ENCODE data around the gene FCGR2B.
"Not testable (repeated sequence)": the region's sequence is repeated elsewhere in the genome, so short reads cannot be mapped to it uniquely, and the experiment has no call there.

The FCGR2B gene

DNA sequence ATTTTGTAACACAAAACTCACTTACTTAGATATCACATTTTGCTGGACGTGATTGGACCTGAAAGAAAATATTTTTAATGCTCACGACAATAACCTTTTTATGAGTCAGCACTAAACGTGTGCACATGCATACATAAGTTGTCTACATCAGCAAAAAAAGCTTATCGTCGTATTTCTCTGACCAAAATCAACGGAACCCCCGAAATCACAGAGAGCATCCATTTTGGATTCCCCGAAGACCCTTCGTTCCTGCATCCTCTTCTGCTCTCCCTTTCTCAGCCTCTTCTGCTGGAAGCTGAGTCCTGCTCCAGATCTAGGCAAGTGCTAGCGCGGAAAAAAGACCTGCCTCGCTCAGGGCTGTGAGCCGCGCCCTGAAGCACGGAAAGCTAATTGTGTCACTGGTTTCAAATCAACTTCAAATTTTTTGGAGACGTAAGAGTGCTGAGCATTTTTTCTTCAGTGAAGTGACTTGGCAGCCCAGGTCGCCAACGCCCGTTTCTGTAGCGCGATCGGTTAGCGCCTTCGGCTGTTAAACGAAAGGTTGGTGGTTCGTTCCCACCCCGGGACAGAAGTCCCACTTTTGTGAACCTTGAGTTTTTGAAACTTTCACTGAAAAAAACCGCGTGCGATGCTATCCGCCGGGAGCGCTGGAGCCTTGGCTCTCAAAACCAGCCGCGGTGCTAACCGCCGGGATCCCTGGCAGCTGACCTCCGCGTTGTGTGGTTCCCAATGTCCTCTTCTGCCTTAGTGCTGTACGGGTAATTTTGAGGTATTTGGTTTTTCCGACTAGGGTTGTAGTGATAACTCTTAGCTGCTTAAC, 41.6 kb upstream of the FCGR2B start:
- not testable (repeated sequence) for H3K4me1 ChIP-seq (ENCODE audit: control insufficient read depth in 2 of 2, insufficient read depth in 1 of 2, low read depth in 1 of 2, low read length in 2 of 2); H3K27ac ChIP-seq (replicated peaks; ENCODE audit: low read length); H2BK5ac ChIP-seq (ENCODE audit: low read length); H2BK120ac ChIP-seq (ENCODE audit: low read depth, low read length); H3K9ac ChIP-seq (ENCODE audit: low read depth, low read length, poor library complexity); H3K4ac ChIP-seq (ENCODE audit: low read length); H3K23ac ChIP-seq (ENCODE audit: low read depth, low read length, poor library complexity); H2BK15ac ChIP-seq (ENCODE audit: low read length); H4K8ac ChIP-seq (ENCODE audit: low read depth, low read length); H2BK12ac ChIP-seq (ENCODE audit: low read length); H4K91ac ChIP-seq (ENCODE audit: low read depth, low read length, poor library complexity); H3K79me1 ChIP-seq (ENCODE audit: low read depth, low read length); H3K14ac ChIP-seq (ENCODE audit: low read length); H3K36me3 ChIP-seq (replicated peaks in 1 of 2; ENCODE audit: control insufficient read depth in 2 of 2, insufficient read depth in 2 of 2, low read length in 2 of 2); H3K9me3 ChIP-seq (replicated peaks in 1 of 2; ENCODE audit: control insufficient read depth in 2 of 2, insufficient read depth in 1 of 2, low read depth in 1 of 2, low read length in 2 of 2); H2AK5ac ChIP-seq (ENCODE audit: low read depth, low read length)
- no CpG with 5 or more reads among the region's 41 CpGs for whole genome bisulfite sequencing, 2 donors (ENCODE audit: extremely low coverage in 2 of 2, insufficient read length in 2 of 2, insufficient replicate concordance in 1 of 2)
- peak overlapping the region; percentile 40 for H3K18ac ChIP-seq (ENCODE audit: low read length)
- peak; percentile 74 for DNase-seq (ENCODE audit: low spot score)
- H3K4me2 ChIP-seq (ENCODE audit: insufficient read depth, low read length, poor library complexity, severe bottlenecking) = peak overlapping the region; percentile 77
- H3K27me3 ChIP-seq (ENCODE audit: control insufficient read depth in 3 of 3, insufficient read depth in 3 of 3, low read depth in 1 of 3, low read length in 3 of 3) = peaks cover 0 to 15% (median 4%) of the 10 kb centered on the region in 3 experiments
- peak overlapping the region; percentile 38 to 80 for H3K4me3 ChIP-seq (ENCODE audit: low read length in 2 of 2)
- peak overlapping the region; percentile 56 for H2AFZ ChIP-seq (ENCODE audit: low read length)

DNA sequence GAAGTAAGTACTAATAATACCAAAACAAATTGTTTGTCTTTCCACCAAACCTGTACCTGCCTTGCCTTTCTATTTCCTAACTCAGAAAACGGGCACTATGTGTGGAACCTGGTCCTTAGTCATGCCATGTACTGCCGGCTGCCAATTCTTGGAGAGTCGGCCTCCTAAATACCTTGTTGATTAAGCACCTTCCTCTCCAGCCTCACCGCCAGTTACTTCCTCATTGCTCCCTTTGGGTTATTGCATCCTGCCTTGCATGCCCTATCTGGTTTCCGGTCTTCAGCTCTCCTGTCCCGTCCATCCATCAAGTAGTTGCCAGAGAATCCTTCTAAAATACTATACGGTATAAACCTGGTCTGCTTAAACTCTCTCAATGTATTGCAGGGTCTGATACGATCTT, 40.9 kb upstream of the FCGR2B start:
- DNase-seq (ENCODE audit: low spot score); H3K4me3 ChIP-seq (ENCODE audit: low read length in 2 of 2): not testable (repeated sequence)
- no CpG with 5 or more reads among the region's 8 CpGs for WGBS, 2 donors (ENCODE audit: extremely low coverage in 2 of 2, insufficient read length in 2 of 2, insufficient replicate concordance in 1 of 2)

DNA sequence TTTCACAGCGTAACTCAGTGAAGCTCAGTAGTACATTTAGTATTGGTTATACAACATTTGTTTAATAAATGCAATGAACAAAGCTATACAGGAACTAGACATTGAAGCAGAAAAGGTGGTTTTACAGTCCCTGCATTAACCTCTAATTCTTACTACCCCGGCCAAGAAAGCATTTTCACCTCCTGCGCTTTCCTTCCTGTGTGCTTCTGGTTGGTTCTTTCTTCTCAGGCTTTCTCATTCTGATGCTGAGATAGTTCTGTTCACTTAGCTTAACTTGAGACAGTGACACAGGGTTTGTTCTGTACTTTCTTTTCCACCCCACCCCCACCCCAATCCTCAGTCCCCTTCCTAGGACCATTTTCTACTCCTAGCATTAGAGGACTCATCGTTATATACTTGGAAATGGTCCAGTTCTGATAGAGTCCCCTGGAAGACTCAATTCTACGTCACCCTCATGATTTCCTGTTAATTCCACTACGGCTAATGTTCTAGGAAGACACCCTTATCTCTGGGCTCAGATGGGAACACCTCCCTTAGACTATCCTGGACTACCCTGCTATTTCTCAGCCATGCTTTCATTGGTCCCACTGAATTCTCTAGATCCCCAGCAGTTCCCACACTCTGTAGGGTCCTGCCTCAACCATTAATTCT, 39.4 kb upstream of the FCGR2B start:
- H3K9me3 ChIP-seq (replicated peaks in 1 of 2; ENCODE audit: control insufficient read depth in 2 of 2, insufficient read depth in 1 of 2, low read depth in 1 of 2, low read length in 2 of 2); H3K14ac ChIP-seq (ENCODE audit: low read length); H2BK15ac ChIP-seq (ENCODE audit: low read length); H4K91ac ChIP-seq (ENCODE audit: low read depth, low read length, poor library complexity); H4K8ac ChIP-seq (ENCODE audit: low read depth, low read length); H3K4me3 ChIP-seq (ENCODE audit: low read length in 2 of 2); H2BK5ac ChIP-seq (ENCODE audit: low read length); H2AFZ ChIP-seq (ENCODE audit: low read length); H3K4ac ChIP-seq (ENCODE audit: low read length); H2AK5ac ChIP-seq (ENCODE audit: low read depth, low read length); DNase-seq (ENCODE audit: low spot score); H3K9ac ChIP-seq (ENCODE audit: low read depth, low read length, poor library complexity); H2BK120ac ChIP-seq (ENCODE audit: low read depth, low read length); H3K18ac ChIP-seq (ENCODE audit: low read length); H2BK12ac ChIP-seq (ENCODE audit: low read length); H3K36me3 ChIP-seq (replicated peaks in 1 of 2; ENCODE audit: control insufficient read depth in 2 of 2, insufficient read depth in 2 of 2, low read length in 2 of 2); H3K4me2 ChIP-seq (ENCODE audit: insufficient read depth, low read length, poor library complexity, severe bottlenecking); H3K23ac ChIP-seq (ENCODE audit: low read depth, low read length, poor library complexity); H3K4me1 ChIP-seq (ENCODE audit: control insufficient read depth in 2 of 2, insufficient read depth in 1 of 2, low read depth in 1 of 2, low read length in 2 of 2); H3K79me1 ChIP-seq (ENCODE audit: low read depth, low read length); H3K27ac ChIP-seq (replicated peaks; ENCODE audit: low read length): not testable (repeated sequence)
- WGBS, 2 donors (ENCODE audit: extremely low coverage in 2 of 2, insufficient read length in 2 of 2, insufficient replicate concordance in 1 of 2) = no CpG with 5 or more reads among the region's 6 CpGs
- H3K27me3 ChIP-seq (ENCODE audit: control insufficient read depth in 3 of 3, insufficient read depth in 3 of 3, low read depth in 1 of 3, low read length in 3 of 3) = peaks cover 0 to 15% (median 4%) of the 10 kb centered on the region in 3 experiments

More for the DNA sequence above, 40.9 kb upstream of the FCGR2B start:
- not testable (repeated sequence) for H3K4ac ChIP-seq (ENCODE audit: low read length); H3K23ac ChIP-seq (ENCODE audit: low read depth, low read length, poor library complexity); H3K4me1 ChIP-seq (ENCODE audit: control insufficient read depth in 2 of 2, insufficient read depth in 1 of 2, low read depth in 1 of 2, low read length in 2 of 2); H3K9ac ChIP-seq (ENCODE audit: low read depth, low read length, poor library complexity); H3K27ac ChIP-seq (replicated peaks; ENCODE audit: low read length); H3K14ac ChIP-seq (ENCODE audit: low read length); H2BK15ac ChIP-seq (ENCODE audit: low read length); H4K8ac ChIP-seq (ENCODE audit: low read depth, low read length); H3K9me3 ChIP-seq (replicated peaks in 1 of 2; ENCODE audit: control insufficient read depth in 2 of 2, insufficient read depth in 1 of 2, low read depth in 1 of 2, low read length in 2 of 2); H2BK12ac ChIP-seq (ENCODE audit: low read length); H3K36me3 ChIP-seq (replicated peaks in 1 of 2; ENCODE audit: control insufficient read depth in 2 of 2, insufficient read depth in 2 of 2, low read length in 2 of 2); H3K18ac ChIP-seq (ENCODE audit: low read length); H2AFZ ChIP-seq (ENCODE audit: low read length); H3K79me1 ChIP-seq (ENCODE audit: low read depth, low read length); H2BK5ac ChIP-seq (ENCODE audit: low read length); H4K91ac ChIP-seq (ENCODE audit: low read depth, low read length, poor library complexity); H2AK5ac ChIP-seq (ENCODE audit: low read depth, low read length); H2BK120ac ChIP-seq (ENCODE audit: low read depth, low read length)
- peaks cover 0 to 15% (median 4%) of the 10 kb centered on the region in 3 experiments for H3K27me3 ChIP-seq (ENCODE audit: control insufficient read depth in 3 of 3, insufficient read depth in 3 of 3, low read depth in 1 of 3, low read length in 3 of 3)
- peak overlapping the region; percentile 77 for H3K4me2 ChIP-seq (ENCODE audit: insufficient read depth, low read length, poor library complexity, severe bottlenecking)

DNA sequence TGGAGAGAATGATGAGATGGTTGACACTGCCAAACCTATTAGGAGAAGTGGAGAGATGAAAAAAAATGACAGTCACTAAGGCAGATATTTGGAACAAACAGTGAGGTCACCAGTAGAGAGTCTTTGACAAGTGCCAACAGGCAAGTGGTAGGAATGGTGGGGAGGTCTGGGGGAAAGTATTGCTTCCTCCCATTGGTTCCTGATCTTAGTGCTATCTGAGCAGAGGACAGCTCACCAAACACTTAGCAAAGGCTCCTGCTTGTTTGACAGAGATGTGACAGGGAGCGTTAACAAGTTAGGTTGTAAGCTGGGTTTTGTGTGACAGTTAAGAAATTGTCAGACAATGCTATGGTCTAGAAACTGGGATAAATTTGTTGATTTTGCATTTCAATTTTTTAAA, 38.3 kb upstream of the FCGR2B start:
- not testable (repeated sequence) for H4K91ac ChIP-seq (ENCODE audit: low read depth, low read length, poor library complexity); DNase-seq (ENCODE audit: low spot score); H3K14ac ChIP-seq (ENCODE audit: low read length); H2AFZ ChIP-seq (ENCODE audit: low read length); H4K8ac ChIP-seq (ENCODE audit: low read depth, low read length); H3K4me1 ChIP-seq (ENCODE audit: control insufficient read depth in 2 of 2, insufficient read depth in 1 of 2, low read depth in 1 of 2, low read length in 2 of 2); H3K4me2 ChIP-seq (ENCODE audit: insufficient read depth, low read length, poor library complexity, severe bottlenecking); H3K9me3 ChIP-seq (replicated peaks in 1 of 2; ENCODE audit: control insufficient read depth in 2 of 2, insufficient read depth in 1 of 2, low read depth in 1 of 2, low read length in 2 of 2); H3K79me1 ChIP-seq (ENCODE audit: low read depth, low read length); H2BK120ac ChIP-seq (ENCODE audit: low read depth, low read length); H2BK15ac ChIP-seq (ENCODE audit: low read length); H3K9ac ChIP-seq (ENCODE audit: low read depth, low read length, poor library complexity); H2AK5ac ChIP-seq (ENCODE audit: low read depth, low read length); H3K4me3 ChIP-seq (ENCODE audit: low read length in 2 of 2); H2BK5ac ChIP-seq (ENCODE audit: low read length); H3K23ac ChIP-seq (ENCODE audit: low read depth, low read length, poor library complexity); H2BK12ac ChIP-seq (ENCODE audit: low read length); H3K4ac ChIP-seq (ENCODE audit: low read length); H3K18ac ChIP-seq (ENCODE audit: low read length); H3K27ac ChIP-seq (replicated peaks; ENCODE audit: low read length); H3K36me3 ChIP-seq (replicated peaks in 1 of 2; ENCODE audit: control insufficient read depth in 2 of 2, insufficient read depth in 2 of 2, low read length in 2 of 2)
- H3K27me3 ChIP-seq (ENCODE audit: control insufficient read depth in 3 of 3, insufficient read depth in 3 of 3, low read depth in 1 of 3, low read length in 3 of 3) = peaks cover 0 to 15% (median 4%) of the 10 kb centered on the region in 3 experiments
- no CpG with 5 or more reads among the region's 1 CpG for WGBS, 2 donors (ENCODE audit: extremely low coverage in 2 of 2, insufficient read length in 2 of 2, insufficient replicate concordance in 1 of 2)

All from neuronal stem cell (in vitro differentiated cells).